ENCODE data around the gene BMP15. TPM values are rescaled to one million over a fixed set of nuclear protein-coding genes. Genes with fewer than 3 reads are reported as not detected.

Gene BMP15
- total RNA-seq, 1 experiment from 2014 or later = not detected

- H2AK5ac ChIP-seq (ENCODE audit: insufficient read length, low read length) = no peak overlapping the region
- H4K91ac ChIP-seq (ENCODE audit: insufficient read length, low read depth, low read length) = no peak overlapping the region
- H3K27ac ChIP-seq (ENCODE audit: insufficient read length, low read depth, low read length) = no peak overlapping the region
- no peak overlapping the region for H2BK12ac ChIP-seq (ENCODE audit: insufficient read length, low read depth, low read length)
- H3K4me2 ChIP-seq (ENCODE audit: insufficient read depth, insufficient read length, low read length) = no peak overlapping the region
- H3K27me3 ChIP-seq (ENCODE audit: insufficient read depth, low read length) = no peaks in the 10 kb centered on the region
- no peak overlapping the region for H3K23ac ChIP-seq (ENCODE audit: insufficient read length, low read depth, low read length)
- no peaks in the 10 kb centered on the region for H3K23me2 ChIP-seq (ENCODE audit: insufficient read length, low read depth, low read length, poor library complexity, severe bottlenecking)
- peaks cover 2% of the 10 kb centered on the region for H4K20me1 ChIP-seq (ENCODE audit: control insufficient read depth, insufficient read depth, insufficient read length)
- no peak for DNase-seq
- no peak overlapping the region for H2AFZ ChIP-seq (ENCODE audit: low read length)
- TF ChIP-seq, protein P1, sequence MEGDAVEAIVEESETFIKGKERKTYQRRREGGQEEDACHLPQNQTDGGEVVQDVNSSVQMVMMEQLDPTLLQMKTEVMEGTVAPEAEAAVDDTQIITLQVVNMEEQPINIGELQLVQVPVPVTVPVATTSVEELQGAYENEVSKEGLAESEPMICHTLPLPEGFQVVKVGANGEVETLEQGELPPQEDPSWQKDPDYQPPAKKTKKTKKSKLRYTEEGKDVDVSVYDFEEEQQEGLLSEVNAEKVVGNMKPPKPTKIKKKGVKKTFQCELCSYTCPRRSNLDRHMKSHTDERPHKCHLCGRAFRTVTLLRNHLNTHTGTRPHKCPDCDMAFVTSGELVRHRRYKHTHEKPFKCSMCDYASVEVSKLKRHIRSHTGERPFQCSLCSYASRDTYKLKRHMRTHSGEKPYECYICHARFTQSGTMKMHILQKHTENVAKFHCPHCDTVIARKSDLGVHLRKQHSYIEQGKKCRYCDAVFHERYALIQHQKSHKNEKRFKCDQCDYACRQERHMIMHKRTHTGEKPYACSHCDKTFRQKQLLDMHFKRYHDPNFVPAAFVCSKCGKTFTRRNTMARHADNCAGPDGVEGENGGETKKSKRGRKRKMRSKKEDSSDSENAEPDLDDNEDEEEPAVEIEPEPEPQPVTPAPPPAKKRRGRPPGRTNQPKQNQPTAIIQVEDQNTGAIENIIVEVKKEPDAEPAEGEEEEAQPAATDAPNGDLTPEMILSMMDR (conservative IDR thresholded peaks at IDR 0.05) = no peak
- H2BK120ac ChIP-seq (ENCODE audit: low read depth, low read length, poor library complexity, severe bottlenecking) = no peak overlapping the region
- no peak overlapping the region for H3K9ac ChIP-seq (ENCODE audit: extremely low read depth, insufficient read length, low read length)
- Mint-ChIP-seq H3K4me3 (no peak overlapping the region), H3K27ac (no peak overlapping the region), H3K36me3 (ENCODE audit: insufficient read depth in 1 of 3, low read depth in 3 of 3) (peaks cover 0 to 3% (median 0%) of the 10 kb centered on the region in 3 experiments; a peak in 1 of 7 replicates), H3K27me3 (ENCODE audit: low read depth) (no peaks in the 10 kb centered on the region; the same call in 1 of the 2 replicates), H3K9me3 (peaks cover 71 to 76% of the 10 kb centered on the region in 2 experiments), H3K4me1 (no peaks in the 10 kb centered on the region)
- no peak overlapping the region for H3K4ac ChIP-seq (ENCODE audit: low read depth, low read length)
- no peaks in the 10 kb centered on the region for H3K9me3 ChIP-seq (ENCODE audit: control insufficient read depth, low read depth, low read length)
- H3K56ac ChIP-seq (ENCODE audit: insufficient read length, low read depth, low read length) = no peak overlapping the region
- whole genome bisulfite sequencing (ENCODE audit: extremely low coverage, insufficient read length, low lambda C conversion rate) = no CpG with 5 or more reads among the region's 1 CpG
- H4K8ac ChIP-seq (replicated peaks; ENCODE audit: insufficient read length, low read depth, low read length) = no peak overlapping the region
- no peak overlapping the region for H4K5ac ChIP-seq (ENCODE audit: insufficient read length, low read depth, low read length)
- no peak overlapping the region for H2BK20ac ChIP-seq (ENCODE audit: low read depth, low read length, poor library complexity, severe bottlenecking)
- H3K18ac ChIP-seq (ENCODE audit: insufficient read length, low read depth, low read length) = no peak overlapping the region
- H3K79me1 ChIP-seq (ENCODE audit: insufficient read depth, low read depth, low read length, poor library complexity, severe bottlenecking) = no peaks in the 10 kb centered on the region
- no peak overlapping the region for H2BK5ac ChIP-seq (ENCODE audit: insufficient read length, low read length)
- H3K4me1 ChIP-seq (ENCODE audit: insufficient read depth, low read length) = no peaks in the 10 kb centered on the region
- H3T11ph ChIP-seq (ENCODE audit: low read length) = no peak overlapping the region
- H3K14ac ChIP-seq (ENCODE audit: insufficient read depth, low read length) = no peak overlapping the region
- no peak overlapping the region for H2BK15ac ChIP-seq (ENCODE audit: low read depth, low read length)
- no peaks in the 10 kb centered on the region for H3K79me2 ChIP-seq (ENCODE audit: insufficient read depth, low read length)
Measured at GRCh38 chrX:50893466-50893865, 17.1 kb upstream of the BMP15 start.
